ENCODE measurements around the gene TRAPPC12.

DNA sequence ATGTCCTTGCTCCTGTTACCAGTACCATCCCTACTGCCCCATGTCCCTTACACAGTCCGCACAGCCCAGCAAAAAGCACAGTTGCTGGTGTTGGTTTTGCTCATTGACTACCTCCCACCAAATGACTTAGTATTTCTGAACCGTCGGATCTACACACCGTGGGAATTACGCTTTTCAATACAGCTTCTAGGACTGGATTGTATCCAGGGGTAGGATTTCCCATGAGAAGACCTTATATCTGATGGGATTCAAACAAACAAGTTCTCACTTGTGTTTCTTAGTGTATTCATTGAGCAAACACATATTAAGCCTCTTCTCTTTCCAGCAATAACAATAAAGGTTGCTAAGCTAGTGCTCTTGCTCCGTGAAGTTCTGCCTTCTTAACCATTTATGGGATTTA, 25.8 kb downstream of the TRAPPC12 start:
- TF ChIP-seq POLR2AphosphoS5 (IDR thresholded peaks at IDR 0.05; ENCODE audit: low read depth, low read length) (no peak), POLR2A (IDR thresholded peaks at IDR 0.05; ENCODE audit: low read depth, low read length) (no peak)

Data from GM12892 (cell line).